Smooth muscle cell (in vitro differentiated cells): ENCODE measurements around the gene RAB5B. TPM values are rescaled to one million over a fixed set of nuclear protein-coding genes. Genes with fewer than 3 reads are reported as not detected.

Experiments
- DNase-seq: peaks from one replicate; lab custom pipeline; 2025; ENCODE audit not compliant: unreplicated experiment; lab: John Stamatoyannopoulos, UW
- H2AFZ ChIP-seq: fragments of 200-600 bp; sonication (generic); 2 replicates; pipeline ENCODE4 v1.6.0; 2016; ENCODE audit warnings: antibody characterized with exemption, low read depth, mild to moderate bottlenecking
- H3F3A ChIP-seq: fragments of 200-600 bp; sonication (generic); 2 replicates; pipeline ENCODE4 v1.6.0; 2017; ENCODE audit warnings: antibody characterized with exemption, low read depth
- H3K27ac ChIP-seq: fragments of 200-600 bp; sonication (generic); 2 replicates; pipeline ENCODE4 v1.5.1; 2016; ENCODE audit warnings: low read depth, mild to moderate bottlenecking
- H3K27me3 ChIP-seq: fragments of 200-600 bp; sonication (generic); 2 replicates; pipeline ENCODE4 v1.6.1; 2016; ENCODE audit warnings: low read depth, mild to moderate bottlenecking
- H3K36me3 ChIP-seq: fragments of 200-600 bp; sonication (generic); 2 replicates; pipeline ENCODE4 v1.5.1; 2016; ENCODE audit warnings: low read depth
- H3K4me1 ChIP-seq: fragments of 200-600 bp; sonication (generic); 2 replicates; pipeline ENCODE4 v1.5.1; 2016; ENCODE audit warnings: low read depth
- H3K4me2 ChIP-seq: fragments of 200-600 bp; sonication (generic); 2 replicates; pipeline ENCODE4 v1.6.0; 2016; ENCODE audit warnings: mild to moderate bottlenecking
- H3K4me3 ChIP-seq: fragments of 200-600 bp; sonication (generic); 2 replicates; pipeline ENCODE4 v1.5.1; 2016; ENCODE audit warnings: mild to moderate bottlenecking
- H3K79me2 ChIP-seq: fragments of 200-600 bp; sonication (generic); 2 replicates; pipeline ENCODE4 v1.6.0; 2016; ENCODE audit warnings: low read depth, mild to moderate bottlenecking
- H3K9ac ChIP-seq: fragments of 200-600 bp; sonication (generic); 2 replicates; pipeline ENCODE4 v1.6.0; 2016; ENCODE audit warnings: low read depth
- H3K9me3 ChIP-seq: fragments of 200-600 bp; sonication (generic); replicated peaks from 2 replicates; pipeline ENCODE4 v1.5.1; 2016; ENCODE audit warnings: low read depth
- H4K20me1 ChIP-seq: fragments of 200-600 bp; sonication (generic); 2 replicates; pipeline ENCODE4 v1.6.0; 2016; ENCODE audit warnings: low read depth
- CTCF ChIP-seq: fragments of 200-600 bp; sonication (generic); IDR thresholded peaks from 2 replicates; pipeline ENCODE4 v1.5.1; 2017; ENCODE audit warnings: borderline replicate concordance, mild to moderate bottlenecking, antibody characterized with exemption; ENCODE audit not compliant: insufficient read depth, poor library complexity, severe bottlenecking
- WGBS: methylation state at CpG from one replicate; pipeline ENCODE4 v1.1.7; 2016; ENCODE audit warnings: low lambda C conversion rate; 5-methylcytosine and 5-hydroxymethylcytosine counted together
- polyA plus RNA-seq: library from polyadenylated mRNA; unstranded; fragments of >200 nt; fragmentation: Nextera tagmentation; extraction: Ambion mirVana; gene quantifications from 2 replicates; pipeline ENCODE4 v1.2.1, GENCODE V29; 2016
- total RNA-seq: library from RNA; depleted of rRNA; stranded (reverse); fragments of >200 nt; gene quantifications from 2 replicates; pipeline ENCODE4 v1.2.3, GENCODE V29; 2014

RAB5B gene
- total and polyA plus RNA-seq, 2 experiments from 2014 or later = 77.2 to 81.9 TPM

GRCh38 chr12:55932551-55932910 is 41.3 kb upstream of the RAB5B start:
- Histone ChIP-seq H3K9me3 (no peaks in the 10 kb centered on the region), H3K4me2 (peak overlapping the region; percentile 95), H3K27me3 (no peaks in the 10 kb centered on the region), H4K20me1 (no peaks in the 10 kb centered on the region), H3F3A (peaks cover 24% of the 10 kb centered on the region), H3K79me2 (peaks cover 23% of the 10 kb centered on the region), H2AFZ (peak overlapping the region; percentile 92), H3K4me3 (peak overlapping the region; percentile 83), H3K27ac (peak overlapping the region; percentile 75), H3K9ac (peak overlapping the region; percentile 82), H3K36me3 (no peaks in the 10 kb centered on the region), H3K4me1 (peaks cover 13% of the 10 kb centered on the region)
- TF ChIP-seq CTCF = no peak
- no peak for DNase-seq
- WGBS = 10% methylated on average over 4 of the region's 4 CpGs

- 64% methylated on average over 5 of the region's 7 CpGs for WGBS
Measured at GRCh38 chr12:55933169-55933798, 40.6 kb upstream of the RAB5B start.

GRCh38 chr12:55933799-55934742 is 39.8 kb upstream of the RAB5B start:
- peaks cover 12% of the 10 kb centered on the region for H3K79me2 ChIP-seq
- H3K27ac ChIP-seq = no peak overlapping the region

More at GRCh38 chr12:55933169-55933798, 40.6 kb upstream of the RAB5B start:
- Histone ChIP-seq H3K4me2 (peak overlapping the region; percentile 95), H3K27me3 (no peaks in the 10 kb centered on the region), H3K4me1 (peaks cover 13% of the 10 kb centered on the region), H4K20me1 (no peaks in the 10 kb centered on the region), H3K9me3 (no peaks in the 10 kb centered on the region), H3K9ac (peak overlapping the region; percentile 82), H3K4me3 (peak overlapping the region; percentile 83), H2AFZ (peak overlapping the region; percentile 92), H3K79me2 (peaks cover 18% of the 10 kb centered on the region), H3K36me3 (no peaks in the 10 kb centered on the region), H3K27ac (peak overlapping the region; percentile 75), H3F3A (peaks cover 24% of the 10 kb centered on the region)
- TF ChIP-seq CTCF = no peak
- DNase-seq = no peak

More at GRCh38 chr12:55933799-55934742, 39.8 kb upstream of the RAB5B start:
- Histone ChIP-seq H3F3A (peaks cover 24% of the 10 kb centered on the region), H3K36me3 (no peaks in the 10 kb centered on the region), H3K27me3 (no peaks in the 10 kb centered on the region), H2AFZ (no peak overlapping the region), H3K4me2 (peak overlapping the region; percentile 95), H3K9me3 (no peaks in the 10 kb centered on the region), H3K4me3 (no peak overlapping the region), H4K20me1 (no peaks in the 10 kb centered on the region), H3K4me1 (peaks cover 13% of the 10 kb centered on the region), H3K9ac (no peak overlapping the region)
- no peak for TF ChIP-seq CTCF
- no peak for DNase-seq
- WGBS = 100% methylated on average over 1 of the region's 1 CpG
